Hepatocyte (in vitro differentiated cells): ENCODE data around the gene SPINK8. TPM values are rescaled to one million over a fixed set of nuclear protein-coding genes. Genes with fewer than 3 reads are reported as not detected.
A peak's percentile ranks its signal among the peaks of the same experiment; 100 is the strongest.

Experiments
- DNase-seq: peaks from one replicate; pipeline ENCODE4 v3.0.0-alpha.2; 2016; ENCODE audit warnings: low spot score
- H2AFZ ChIP-seq: fragments of 200-600 bp; sonication (generic); 2 replicates; pipeline ENCODE4 v1.6.0; 2016; ENCODE audit warnings: antibody characterized with exemption, mild to moderate bottlenecking
- H3K27ac ChIP-seq: fragments of 200-600 bp; sonication (generic); 2 replicates; pipeline ENCODE4 v1.5.1; 2016; ENCODE audit warnings: mild to moderate bottlenecking
- H3K27me3 ChIP-seq: fragments of 200-600 bp; sonication (generic); 2 replicates; pipeline ENCODE4 v1.6.1; 2016
- H3K36me3 ChIP-seq: fragments of 200-600 bp; sonication (generic); replicated peaks from 2 replicates; pipeline ENCODE4 v1.5.1; 2016; ENCODE audit warnings: low read depth; ENCODE audit not compliant: insufficient read depth
- H3K4me1 ChIP-seq: fragments of 200-600 bp; sonication (generic); 2 replicates; pipeline ENCODE4 v1.5.1; 2016; ENCODE audit warnings: mild to moderate bottlenecking, moderate library complexity; ENCODE audit not compliant: insufficient read depth
- H3K4me2 ChIP-seq: fragments of 200-600 bp; sonication (generic); 2 replicates; pipeline ENCODE4 v1.6.0; 2016
- H3K4me3 ChIP-seq: fragments of 200-600 bp; sonication (generic); 2 replicates; pipeline ENCODE4 v1.5.1; 2016; ENCODE audit warnings: mild to moderate bottlenecking
- H3K79me2 ChIP-seq: fragments of 200-600 bp; sonication (generic); 2 replicates; pipeline ENCODE4 v1.6.0; 2017; ENCODE audit warnings: mild to moderate bottlenecking
- H3K9me2 ChIP-seq: fragments of 200-600 bp; sonication (generic); replicated peaks from 2 replicates; pipeline ENCODE4 v1.6.0; 2017; ENCODE audit warnings: mild to moderate bottlenecking; ENCODE audit not compliant: insufficient read depth
- H3K9me3 ChIP-seq: fragments of 200-600 bp; sonication (generic); 2 replicates; pipeline ENCODE4 v1.5.1; 2016; ENCODE audit warnings: low read depth, mild to moderate bottlenecking
- H4K20me1 ChIP-seq: fragments of 200-600 bp; sonication (generic); 2 replicates; pipeline ENCODE4 v1.6.0; 2016; ENCODE audit warnings: mild to moderate bottlenecking; ENCODE audit not compliant: insufficient read depth, poor library complexity, severe bottlenecking
- EZH2 ChIP-seq: fragments of 200-600 bp; sonication (generic); IDR thresholded peaks from 2 replicates; pipeline ENCODE4 v1.6.1; 2016; ENCODE audit warnings: antibody characterized with exemption, mild to moderate bottlenecking, borderline replicate concordance
- EZH2phosphoT487 ChIP-seq: fragments of 200-600 bp; sonication (generic); IDR thresholded peaks from one replicate; pipeline ENCODE4 v1.6.1; 2018; ENCODE audit warnings: antibody characterized with exemption, mild to moderate bottlenecking, low read depth, moderate library complexity; ENCODE audit not compliant: unreplicated experiment, severe bottlenecking
- WGBS: methylation state at CpG from one replicate; pipeline ENCODE4 v1.1.6; 2016; ENCODE audit warnings: low lambda C conversion rate; ENCODE audit errors: missing lambda C conversion rate; 5-methylcytosine and 5-hydroxymethylcytosine counted together
- polyA plus RNA-seq: library from polyadenylated mRNA; unstranded; fragments of >200 nt; fragmentation: Nextera tagmentation; extraction: Ambion mirVana; gene quantifications from 2 replicates; pipeline ENCODE4 v1.2.1, GENCODE V29; 2016
- total RNA-seq: library from RNA; depleted of rRNA; stranded (reverse); fragments of >200 nt; gene quantifications from 2 replicates; pipeline ENCODE4 v1.2.3, GENCODE V29; 2014
- TF ChIP-seq, protein P1 (sequence below): fragments of 200-600 bp; sonication (generic); IDR thresholded peaks from 2 replicates; pipeline ENCODE4 v1.5.1; 2016; ENCODE audit warnings: antibody characterized with exemption, mild to moderate bottlenecking; ENCODE audit not compliant: poor library complexity

SPINK8 gene
- total and polyA plus RNA-seq, 2 experiments from 2014 or later = not detected

DNA sequence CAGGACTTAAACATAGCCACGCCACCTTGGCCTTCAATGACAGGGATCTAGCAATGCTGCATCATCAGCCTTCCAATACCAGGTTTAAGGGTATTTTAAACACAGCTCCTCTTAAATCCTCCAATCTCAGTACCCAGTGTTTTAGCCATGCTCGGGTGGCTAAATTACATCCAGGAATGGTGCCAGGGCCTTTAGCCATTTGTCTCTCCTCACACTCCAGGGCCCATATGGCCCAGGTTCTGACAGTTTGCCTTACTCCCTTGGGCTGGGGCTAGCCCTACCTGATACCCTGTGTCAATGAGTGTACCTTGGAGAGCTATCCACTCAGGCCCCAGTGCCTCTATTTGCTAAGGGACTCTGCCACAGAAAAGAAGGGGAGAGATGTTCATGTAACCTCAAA lies 63.2 kb downstream of the SPINK8 start:
- H3K4me2 ChIP-seq = no peak overlapping the region
- H3K79me2 ChIP-seq = no peaks in the 10 kb centered on the region
- no peak overlapping the region for H2AFZ ChIP-seq
- no peak overlapping the region for H3K4me3 ChIP-seq
- TF ChIP-seq EZH2phosphoT487 = no peak
- TF ChIP-seq, protein P1, sequence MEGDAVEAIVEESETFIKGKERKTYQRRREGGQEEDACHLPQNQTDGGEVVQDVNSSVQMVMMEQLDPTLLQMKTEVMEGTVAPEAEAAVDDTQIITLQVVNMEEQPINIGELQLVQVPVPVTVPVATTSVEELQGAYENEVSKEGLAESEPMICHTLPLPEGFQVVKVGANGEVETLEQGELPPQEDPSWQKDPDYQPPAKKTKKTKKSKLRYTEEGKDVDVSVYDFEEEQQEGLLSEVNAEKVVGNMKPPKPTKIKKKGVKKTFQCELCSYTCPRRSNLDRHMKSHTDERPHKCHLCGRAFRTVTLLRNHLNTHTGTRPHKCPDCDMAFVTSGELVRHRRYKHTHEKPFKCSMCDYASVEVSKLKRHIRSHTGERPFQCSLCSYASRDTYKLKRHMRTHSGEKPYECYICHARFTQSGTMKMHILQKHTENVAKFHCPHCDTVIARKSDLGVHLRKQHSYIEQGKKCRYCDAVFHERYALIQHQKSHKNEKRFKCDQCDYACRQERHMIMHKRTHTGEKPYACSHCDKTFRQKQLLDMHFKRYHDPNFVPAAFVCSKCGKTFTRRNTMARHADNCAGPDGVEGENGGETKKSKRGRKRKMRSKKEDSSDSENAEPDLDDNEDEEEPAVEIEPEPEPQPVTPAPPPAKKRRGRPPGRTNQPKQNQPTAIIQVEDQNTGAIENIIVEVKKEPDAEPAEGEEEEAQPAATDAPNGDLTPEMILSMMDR = no peak
- TF ChIP-seq EZH2 = no peak
- H3K9me2 ChIP-seq = no peaks in the 10 kb centered on the region
- H3K4me1 ChIP-seq = peaks cover 7% of the 10 kb centered on the region
- no peak overlapping the region for H3K27ac ChIP-seq
- no peaks in the 10 kb centered on the region for H3K9me3 ChIP-seq
- no peaks in the 10 kb centered on the region for H3K36me3 ChIP-seq
- DNase-seq = no peak
- no peaks in the 10 kb centered on the region for H3K27me3 ChIP-seq
- WGBS = 95% methylated on average over 2 of the region's 2 CpGs
- no peaks in the 10 kb centered on the region for H4K20me1 ChIP-seq

DNA sequence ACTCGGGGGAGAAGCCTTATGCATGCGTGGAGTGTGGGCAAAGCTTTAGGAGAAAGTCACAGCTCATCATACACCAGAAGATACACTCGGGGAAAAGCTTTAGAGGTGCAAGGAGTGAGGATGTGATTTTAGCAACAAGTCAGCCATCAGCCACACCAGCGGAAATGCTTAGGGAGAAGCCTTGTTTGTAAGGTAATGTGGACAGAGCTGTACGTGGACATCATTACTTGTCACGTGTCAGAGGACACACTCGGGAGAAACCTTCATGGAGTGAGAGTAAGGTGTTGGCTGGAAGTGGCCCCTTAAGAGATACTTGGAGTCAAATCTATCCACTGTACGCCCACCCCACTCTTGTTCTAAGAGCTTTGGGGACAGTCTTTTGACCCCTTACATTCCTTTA lies 63.9 kb downstream of the SPINK8 start:
- H3K9me3 ChIP-seq = no peaks in the 10 kb centered on the region
- H3K9me2 ChIP-seq = no peaks in the 10 kb centered on the region
- H2AFZ ChIP-seq = no peak overlapping the region
- no peaks in the 10 kb centered on the region for H4K20me1 ChIP-seq
- H3K79me2 ChIP-seq = no peaks in the 10 kb centered on the region
- no peak for TF ChIP-seq EZH2phosphoT487
- no peak for TF ChIP-seq EZH2
- TF ChIP-seq, protein P1 = no peak
- H3K4me1 ChIP-seq = peaks cover 7% of the 10 kb centered on the region
- DNase-seq = no peak
- H3K4me3 ChIP-seq = no peak overlapping the region
- peak overlapping the region; percentile 97 for H3K27ac ChIP-seq
- H3K4me2 ChIP-seq = no peak overlapping the region
- 95% methylated on average over 8 of the region's 8 CpGs for WGBS
- H3K36me3 ChIP-seq = no peaks in the 10 kb centered on the region
- H3K27me3 ChIP-seq = no peaks in the 10 kb centered on the region

DNA sequence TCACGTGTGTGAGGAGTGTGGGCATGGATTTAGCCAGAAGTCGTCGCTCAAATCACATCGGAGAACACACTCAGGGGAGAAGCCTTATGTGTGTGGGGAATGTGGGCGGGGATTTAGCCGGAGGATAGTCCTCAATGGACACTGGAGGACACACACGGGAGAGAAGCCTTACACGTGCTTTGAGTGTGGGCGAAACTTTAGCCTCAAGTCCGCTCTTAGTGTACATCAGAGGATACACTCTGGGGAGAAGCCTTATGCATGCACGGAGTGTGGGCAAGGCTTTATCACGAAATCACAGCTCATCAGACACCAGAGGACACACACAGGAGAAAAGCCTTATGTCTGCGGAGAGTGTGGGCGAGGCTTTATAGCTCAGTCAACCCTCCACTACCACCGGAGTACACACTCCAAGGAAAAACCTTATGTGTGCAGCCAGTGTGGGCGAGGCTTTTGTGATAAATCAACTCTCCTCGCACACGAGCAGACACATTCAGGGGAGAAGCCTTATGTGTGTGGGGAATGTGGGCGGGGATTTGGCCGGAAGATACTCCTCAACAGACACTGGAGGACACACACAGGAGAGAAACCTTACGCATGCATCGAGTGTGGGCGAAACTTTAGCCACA lies 64.4 kb downstream of the SPINK8 start:
- TF ChIP-seq EZH2phosphoT487 = no peak
- no peak for TF ChIP-seq EZH2
- TF ChIP-seq, protein P1 = no peak
- no peaks in the 10 kb centered on the region for H4K20me1 ChIP-seq
- H3K4me2 ChIP-seq = peak overlapping the region; percentile 64
- no peaks in the 10 kb centered on the region for H3K79me2 ChIP-seq
- peak; percentile 41 for DNase-seq
- H3K4me3 ChIP-seq = no peak overlapping the region
- no peaks in the 10 kb centered on the region for H3K36me3 ChIP-seq
- no peaks in the 10 kb centered on the region for H3K27me3 ChIP-seq
- H3K9me3 ChIP-seq = no peaks in the 10 kb centered on the region
- 76% methylated on average over 23 of the region's 23 CpGs for WGBS
- H3K4me1 ChIP-seq = peaks cover 7% of the 10 kb centered on the region
- H3K9me2 ChIP-seq = no peaks in the 10 kb centered on the region
- peak overlapping the region; percentile 4 for H2AFZ ChIP-seq
- peak overlapping the region; percentile 97 for H3K27ac ChIP-seq
